ENCODE measurements around the gene IGF1R.

The IGF1R gene

DNA sequence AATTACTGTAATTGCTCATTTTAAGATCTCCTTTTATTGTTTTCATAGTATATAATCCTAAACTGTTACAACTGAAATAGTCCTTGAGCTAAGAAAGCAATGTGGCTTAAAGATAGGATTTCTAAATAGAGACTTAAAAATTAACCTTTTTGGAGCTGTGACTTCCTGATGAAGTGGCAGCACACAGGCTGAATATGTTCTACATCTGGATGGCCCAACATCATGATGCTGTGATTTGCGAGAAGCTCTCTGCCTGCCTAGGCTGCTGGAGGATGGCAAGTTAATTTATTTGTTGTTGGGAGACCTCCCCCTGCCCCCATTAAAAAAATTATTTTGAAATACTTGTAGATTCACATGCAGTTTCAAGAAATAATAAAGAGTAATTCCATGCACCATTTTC is 134.5 kb downstream of the IGF1R start:
- no peak for DNase-seq

DNA sequence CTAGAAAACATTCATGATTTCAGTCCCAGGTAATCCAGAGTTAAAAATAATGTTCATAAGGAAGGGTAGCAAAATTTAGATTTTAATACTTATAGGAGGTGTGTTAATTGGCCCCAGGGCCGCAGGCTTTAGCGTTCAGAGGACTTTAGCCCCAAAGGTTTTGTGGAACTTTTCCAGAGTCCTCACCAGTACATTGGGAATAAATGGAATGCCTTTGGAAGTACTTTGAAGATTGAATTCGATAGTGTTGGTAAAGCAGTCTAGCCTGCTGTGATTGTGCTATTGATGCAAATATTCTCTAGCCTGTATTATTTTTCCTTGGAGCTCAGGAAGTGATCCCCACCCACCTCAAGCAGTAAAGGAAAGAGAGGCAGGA is 137.1 kb downstream of the IGF1R start:
- no peak for DNase-seq

DNA sequence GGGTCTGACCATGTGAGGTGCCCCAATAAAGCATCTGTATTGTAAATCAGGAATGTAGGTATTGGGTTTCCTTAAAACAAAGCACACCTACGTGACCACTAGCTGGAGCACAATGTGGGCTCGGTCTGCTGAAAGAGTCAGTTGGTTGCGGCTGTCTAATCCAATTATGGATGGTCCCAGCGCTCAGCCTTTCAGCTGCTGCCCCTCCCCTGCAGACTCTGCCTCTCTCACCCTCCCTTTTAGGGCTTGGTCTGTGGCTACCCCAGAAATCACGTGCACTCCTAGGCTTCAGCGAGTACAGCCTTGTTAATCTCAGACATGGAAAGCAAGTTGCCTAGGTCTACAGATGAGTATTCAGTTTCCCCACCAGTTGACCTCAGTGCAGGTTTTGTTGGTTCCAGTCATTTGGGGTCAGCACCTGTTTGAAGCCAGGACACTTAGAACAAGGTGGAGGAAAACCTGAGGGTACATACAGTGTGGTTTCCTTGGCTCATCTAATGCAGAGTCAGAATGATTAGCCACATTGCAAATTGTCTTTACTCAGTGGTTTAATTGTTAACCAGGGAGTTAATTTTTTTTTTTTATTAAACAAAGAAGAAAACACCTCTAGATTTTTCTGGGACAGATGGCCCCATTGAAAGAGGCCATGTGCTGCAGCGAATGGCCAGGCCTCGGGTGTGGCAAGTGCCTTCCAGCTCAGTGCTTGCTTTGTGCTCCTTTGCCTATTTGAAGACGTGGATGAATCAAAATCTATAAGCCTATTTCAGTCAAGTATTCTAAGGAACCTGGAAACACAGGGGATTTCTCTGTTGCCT is 137.7 kb downstream of the IGF1R start:
- no peak for DNase-seq

DNA sequence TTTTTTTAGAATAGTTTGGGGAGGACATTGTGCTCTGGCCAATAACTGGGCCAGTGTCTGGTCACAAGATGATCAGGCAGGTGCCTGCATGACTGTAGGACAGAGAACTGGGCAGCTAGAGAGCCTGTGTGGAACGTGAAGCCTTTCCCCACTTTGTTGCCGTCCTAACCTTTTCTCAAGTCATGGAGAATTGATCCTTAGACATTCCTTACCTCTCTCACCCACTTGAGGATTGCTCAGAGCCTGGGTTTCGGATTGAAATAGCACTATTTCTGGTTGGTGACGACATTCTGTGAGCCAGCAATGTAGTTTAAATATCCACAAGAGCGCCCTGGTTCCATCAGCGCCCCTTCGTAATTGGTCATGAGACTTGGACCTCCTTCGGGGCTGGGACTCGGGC is 138.4 kb downstream of the IGF1R start:
- DNase-seq: no peak

DNA sequence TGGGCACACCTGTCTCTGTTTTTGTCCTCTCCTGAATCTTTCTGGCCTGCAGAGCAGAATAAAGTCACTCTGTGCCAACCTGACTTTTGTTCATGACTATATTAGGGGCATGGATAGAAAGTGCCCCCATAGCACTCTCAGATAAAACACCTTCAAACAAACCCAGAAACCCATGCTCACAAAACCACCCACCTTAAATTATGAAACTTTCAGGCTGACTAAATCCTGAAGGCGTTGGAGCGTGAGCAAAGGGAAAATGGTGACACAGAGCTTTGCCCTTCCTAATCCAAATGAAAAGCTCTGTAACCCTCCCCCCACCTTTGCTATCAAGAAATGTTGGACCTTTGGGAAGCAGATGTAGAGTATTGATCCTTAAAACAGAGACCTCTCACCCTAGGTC is 138.9 kb downstream of the IGF1R start:
- no peak for DNase-seq

DNA sequence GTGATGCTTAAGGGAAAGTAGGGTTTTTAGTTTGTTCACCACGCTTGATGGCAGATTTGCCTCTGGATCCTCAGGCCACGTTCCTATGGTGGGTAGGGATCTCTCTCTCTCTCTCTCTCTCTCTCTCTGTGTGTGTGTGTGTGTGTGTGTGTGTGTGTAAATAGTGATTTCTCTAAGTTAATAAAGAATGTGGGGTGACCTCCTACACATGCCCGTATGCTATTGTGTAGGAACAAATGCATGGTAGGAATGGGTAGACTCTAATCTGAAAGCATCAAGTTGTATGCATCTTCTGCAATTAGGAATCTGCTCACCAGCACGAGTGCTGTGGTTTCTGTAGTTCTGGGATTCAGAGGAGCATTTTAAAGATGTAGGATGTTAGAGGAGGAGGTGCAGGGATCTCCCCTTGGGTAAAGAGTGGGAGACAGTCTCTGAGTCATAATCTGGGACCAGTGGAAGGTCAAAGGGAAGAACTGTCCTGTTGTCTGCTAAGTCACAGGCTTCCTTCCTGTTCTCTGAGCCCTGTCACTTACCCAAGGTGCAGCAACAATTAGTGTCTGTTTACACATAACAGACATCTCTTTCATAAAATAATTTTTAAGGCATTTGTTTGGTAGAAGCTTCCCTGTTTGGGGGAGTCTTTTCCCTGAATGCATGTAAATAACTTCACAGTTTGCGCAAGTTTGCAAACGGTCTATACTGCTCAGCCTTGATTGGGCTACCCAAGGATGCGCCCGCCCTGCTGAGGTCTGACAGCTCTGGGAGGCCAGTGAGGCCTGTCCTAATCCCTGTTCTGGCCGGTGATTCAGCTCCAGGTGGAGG is 139.8 kb downstream of the IGF1R start:
- DNase-seq: no peak

DNA sequence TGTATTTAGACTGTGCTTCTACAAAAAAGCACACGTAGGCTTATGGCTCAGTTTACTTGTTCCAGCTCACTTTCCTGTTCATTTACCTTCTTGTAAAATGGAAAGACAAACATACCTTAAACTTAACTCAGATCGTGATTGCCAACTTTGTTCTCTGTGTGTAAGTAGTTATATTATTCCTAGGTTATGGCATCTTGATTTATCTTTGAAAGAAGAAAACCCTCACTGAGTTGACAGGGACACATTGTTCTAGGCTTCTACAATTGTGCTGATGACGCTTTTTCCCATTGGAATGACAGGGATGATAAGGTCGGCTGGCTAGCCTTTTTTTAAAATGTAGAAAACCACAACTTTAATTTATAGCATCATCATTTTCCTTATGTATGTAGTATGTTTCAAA is 140.7 kb downstream of the IGF1R start:
- DNase-seq: no peak

DNA sequence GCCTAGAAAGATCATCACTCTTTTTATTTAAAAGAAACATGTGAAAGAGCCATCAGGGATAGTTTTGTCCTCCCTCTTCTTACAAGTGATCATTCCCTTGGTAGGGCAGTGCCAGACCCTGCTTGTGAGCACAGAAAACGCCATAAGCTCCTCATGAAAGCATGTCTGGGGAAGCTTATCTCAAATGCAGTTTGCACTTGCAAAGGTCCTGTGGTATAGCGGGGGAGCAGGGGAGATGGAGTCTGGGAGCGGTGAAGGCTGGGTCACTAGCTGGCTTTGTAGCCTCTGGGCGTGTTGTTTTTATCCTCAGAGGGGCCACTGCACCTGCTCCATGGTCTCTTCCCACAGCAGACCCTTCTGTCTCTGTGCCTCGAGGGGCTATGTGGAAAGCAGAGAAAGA is 141.9 kb downstream of the IGF1R start:
- no peak for DNase-seq

DNA sequence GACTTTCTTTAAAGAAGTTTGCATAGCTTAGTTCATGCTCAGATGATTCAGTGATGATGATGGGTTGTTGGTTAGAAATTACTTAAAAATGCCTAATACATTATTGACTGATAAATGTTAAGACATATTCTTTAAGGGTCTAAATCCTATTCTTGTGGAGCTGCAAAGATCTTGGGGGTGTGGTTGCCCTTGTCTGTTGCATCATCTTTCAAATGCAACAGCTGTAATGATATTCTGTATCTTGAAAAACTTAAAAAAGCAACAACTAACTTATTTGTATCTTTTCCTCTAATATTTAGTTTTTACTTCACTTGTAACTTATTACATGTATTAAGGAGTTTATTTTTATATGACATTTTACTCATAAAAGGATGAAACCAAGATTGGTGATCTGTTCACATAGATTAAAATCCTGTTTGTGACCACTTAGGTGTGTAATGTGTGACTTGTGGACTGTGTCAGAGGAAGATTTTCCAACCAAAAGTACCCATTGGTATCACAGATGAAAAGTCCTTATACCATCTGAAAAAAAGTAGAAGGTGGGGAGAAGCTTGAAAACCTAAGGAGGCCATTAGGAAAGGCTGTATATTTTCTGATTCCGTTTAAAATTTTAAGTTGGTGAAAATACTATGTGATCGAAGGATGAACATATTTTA is 142.8 kb downstream of the IGF1R start:
- no peak for DNase-seq

DNA sequence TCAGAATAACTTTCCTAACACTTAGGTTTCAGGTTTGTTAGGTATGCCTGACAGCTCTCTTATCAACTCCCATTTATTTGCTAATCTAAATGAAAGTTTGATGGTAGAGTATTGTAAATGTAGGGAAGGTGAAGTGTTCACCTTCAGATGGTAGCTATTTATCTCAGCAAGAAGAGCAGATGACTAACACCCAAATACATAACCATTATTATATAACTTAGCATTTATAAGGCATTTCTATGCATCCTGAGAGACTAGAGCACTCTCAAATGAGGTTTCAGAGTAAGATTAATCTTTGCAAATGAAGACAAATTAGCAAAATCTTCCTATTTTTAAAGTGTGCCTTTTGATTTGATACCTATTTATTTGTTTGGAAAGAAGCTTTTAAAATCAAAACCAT is 143.8 kb downstream of the IGF1R start:
- DNase-seq: no peak

DNA sequence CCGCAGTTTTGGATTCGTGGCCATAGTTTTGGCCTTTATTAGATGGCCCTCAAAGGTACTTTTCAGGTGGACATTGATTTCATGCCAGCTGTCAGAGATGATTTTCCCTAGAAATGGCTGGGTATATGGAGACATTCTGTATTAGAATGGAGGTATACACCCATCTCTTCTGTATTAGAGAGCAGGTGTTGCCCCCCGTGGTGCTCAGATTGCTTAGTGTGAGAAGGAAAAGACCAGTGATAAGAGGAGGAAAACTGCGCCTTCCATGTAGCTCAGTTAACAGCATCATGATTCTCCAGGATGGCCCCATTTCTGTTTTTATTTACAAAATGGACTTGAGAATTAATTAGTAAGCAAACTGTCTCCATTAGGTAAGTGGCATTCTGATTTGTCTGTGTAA is 145.9 kb downstream of the IGF1R start:
- DNase-seq: no peak

DNA sequence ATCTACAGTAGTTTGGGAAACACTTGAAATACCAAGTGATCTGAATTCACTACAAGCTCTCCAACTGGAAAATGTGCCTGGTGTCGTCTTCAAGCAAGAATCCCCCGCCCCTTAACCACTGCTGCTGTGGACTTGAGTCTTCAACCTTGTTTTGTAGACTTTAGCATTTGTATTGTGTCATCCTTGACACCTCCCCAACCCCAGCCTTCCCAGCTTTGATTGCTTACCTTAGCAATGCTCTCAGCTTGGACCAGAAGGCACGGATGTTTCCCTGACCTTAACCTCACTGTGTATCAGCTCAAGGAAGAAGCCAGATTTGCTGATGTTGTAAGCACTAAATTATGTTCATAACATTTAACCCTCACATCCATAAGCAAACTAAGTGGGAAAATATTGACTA is 146.4 kb downstream of the IGF1R start:
- no peak for DNase-seq

DNA sequence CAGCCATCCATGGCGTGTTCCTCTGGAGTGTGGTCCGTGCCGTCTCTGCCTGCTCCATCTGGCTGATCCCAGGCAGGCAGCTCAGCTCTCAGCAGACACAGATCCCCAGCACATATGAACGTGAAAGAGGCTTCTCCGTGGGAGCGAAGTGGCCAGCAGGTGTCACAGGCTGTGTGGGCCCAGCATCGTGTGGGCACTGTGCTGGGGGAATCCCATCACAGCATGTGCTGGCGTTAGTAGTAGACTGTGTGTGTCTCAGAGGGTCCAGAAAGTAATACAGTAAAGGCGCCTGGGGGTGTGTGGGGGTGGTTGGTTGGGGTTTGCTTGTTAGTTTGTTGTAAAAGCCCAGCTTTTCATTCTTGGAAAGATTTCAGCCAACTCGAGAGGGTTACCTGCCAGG is 147.6 kb downstream of the IGF1R start:
- no peak for DNase-seq

DNA sequence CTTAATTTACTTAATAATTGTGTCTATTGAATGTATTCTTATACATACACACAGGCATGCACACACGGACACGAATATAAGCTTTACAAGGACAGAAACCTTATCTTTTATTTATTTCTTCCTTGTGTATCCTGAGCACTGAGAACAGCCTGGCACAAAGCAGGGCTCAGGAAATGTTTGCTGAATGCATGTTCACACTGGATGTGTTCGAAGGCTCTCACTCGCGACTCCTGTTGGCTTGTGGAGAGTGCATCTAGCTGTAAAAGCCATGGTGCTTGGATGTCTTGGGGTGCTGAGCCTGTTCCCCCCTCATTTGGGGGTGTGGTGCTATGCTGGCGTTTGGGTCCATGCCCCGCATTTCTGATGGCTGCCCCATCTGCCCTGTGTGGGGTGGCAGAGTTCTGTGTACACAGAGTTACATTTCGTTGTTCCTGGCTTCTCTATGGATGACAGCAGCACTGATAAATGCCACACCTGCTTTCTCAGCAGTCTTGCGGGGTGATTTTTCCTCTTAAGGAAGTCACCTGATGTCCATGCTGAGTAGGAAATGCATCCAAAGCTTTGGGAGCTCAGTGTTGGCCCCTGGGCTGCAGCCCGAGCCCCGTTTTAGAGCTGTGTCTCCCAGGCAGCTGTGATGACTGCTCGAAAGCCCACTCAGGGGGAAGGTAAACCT is 148.5 kb downstream of the IGF1R start:
- DNase-seq: no peak

DNA sequence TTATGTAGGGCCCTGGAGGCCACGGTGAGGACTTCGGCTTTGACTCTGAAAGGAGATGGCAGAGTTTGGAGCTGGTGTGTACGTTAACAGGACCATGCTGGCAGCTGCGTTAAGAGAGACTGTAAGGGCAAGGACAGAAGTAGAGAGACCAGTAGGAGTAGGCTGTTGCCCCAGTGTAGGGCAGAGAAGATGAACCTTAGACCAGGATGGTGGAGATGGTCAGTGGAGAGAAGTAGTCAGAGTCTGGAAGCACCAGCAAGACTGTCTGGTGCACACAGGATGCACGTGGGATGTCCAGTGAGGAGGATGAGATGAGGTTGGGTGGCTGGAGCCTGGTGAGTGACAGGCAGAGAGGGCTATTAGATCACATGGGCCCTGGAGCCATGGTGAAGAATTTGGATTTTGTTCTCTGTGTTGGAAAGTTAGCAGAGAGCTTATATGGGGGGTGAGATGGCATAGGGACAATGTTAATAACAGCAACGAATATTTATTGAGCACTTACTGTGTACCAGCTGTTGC is 150.1 kb downstream of the IGF1R start:
- no peak for DNase-seq

DNA sequence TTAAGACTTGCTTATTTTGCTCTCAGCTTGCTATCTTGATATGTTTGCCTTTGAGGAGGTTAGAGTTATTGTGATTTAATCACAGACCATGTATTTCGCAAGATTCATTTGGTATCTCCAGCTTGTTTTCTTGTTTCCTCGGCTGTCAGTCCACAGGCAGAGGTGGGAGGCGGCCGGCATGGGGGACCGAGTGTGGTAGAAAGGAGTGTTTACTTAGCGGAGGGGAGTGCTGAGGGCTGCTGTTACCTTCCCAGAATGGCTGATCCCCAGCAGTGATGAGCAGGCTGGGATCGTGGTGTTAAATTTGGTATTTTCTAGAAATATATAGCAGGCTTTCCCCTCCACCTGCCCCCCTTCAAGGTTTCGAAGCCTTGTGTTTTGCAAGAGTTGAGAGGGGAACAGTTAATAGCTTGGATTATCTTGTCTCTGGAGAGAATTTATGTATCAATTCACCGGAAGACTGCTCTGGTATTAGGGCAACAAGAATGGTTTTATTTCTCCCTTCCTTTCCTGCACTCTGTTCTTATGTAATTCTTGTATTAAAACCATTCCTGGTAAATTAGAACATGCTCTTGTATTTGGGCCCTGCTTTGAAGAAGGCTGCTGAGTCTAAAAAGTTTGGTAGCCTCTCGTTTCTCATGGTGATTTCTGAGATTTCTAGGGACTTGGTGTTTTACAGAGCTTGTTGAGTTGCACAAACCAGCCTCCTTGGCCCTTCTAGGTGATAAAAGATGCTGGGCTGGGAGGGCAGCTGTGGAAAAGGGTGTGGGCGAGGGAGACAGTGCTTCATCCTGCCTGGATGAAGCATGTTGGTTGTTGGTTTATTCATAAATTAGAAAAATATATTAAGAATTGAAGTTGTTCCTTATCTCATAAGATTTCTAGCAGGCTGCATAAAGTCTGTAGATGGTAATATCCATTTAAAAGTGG is 151.4 kb downstream of the IGF1R start:
- DNase-seq: no peak

DNA sequence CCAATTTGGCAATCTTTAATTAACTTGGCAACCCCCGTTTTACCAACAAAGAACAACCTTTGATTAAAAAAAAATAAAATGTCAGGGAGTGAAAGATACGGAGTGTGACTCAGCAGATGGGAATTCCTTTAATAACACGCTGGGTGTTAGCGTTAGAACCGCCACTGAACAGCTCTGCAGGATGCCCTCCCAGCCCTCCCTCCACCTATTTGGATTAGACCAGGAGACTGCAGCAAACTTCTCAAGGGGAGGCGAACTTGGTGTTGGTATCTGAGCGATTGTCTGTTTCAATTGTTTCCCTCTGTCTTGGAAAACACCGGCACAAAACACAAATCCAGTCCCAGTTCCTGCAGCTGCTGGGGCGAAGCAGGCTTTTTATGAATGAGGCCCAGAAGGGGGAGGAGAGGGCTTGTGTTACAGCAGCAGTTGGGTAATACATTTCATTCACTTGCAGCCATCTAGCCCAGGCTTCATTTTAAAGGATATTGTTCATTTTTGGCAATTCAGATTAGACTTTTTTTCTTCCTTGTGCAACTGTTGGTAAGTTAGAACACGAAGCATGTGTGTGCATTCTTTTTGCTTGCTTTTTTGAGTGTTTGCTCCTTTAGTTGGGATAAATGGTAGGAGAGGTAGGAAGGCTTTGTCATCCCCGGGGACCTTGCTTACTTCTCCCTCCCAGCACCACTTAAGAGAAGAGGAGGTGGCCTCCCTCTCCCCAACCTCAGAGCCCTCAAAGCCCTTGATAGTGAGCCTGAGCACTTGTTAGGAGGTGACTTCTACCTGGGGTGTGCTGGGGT is 152.3 kb downstream of the IGF1R start:
- DNase-seq: no peak

DNA sequence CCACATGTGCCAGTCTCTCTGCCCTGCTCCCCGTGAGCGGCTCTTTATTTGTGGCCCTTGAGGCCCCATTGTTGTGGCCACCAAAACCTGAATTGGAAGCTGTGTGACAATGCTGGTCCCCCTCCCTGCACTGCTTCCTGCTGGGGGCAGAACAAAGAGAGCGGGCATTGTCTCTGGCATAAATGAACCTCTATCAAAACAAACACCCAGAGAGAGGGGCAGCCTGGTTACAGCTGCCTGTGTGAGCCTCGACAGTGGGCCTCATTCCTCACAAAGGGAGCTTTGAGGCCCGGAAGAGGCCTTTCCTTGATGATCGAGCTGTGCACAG is 152.9 kb downstream of the IGF1R start:
- DNase-seq: no peak

DNA sequence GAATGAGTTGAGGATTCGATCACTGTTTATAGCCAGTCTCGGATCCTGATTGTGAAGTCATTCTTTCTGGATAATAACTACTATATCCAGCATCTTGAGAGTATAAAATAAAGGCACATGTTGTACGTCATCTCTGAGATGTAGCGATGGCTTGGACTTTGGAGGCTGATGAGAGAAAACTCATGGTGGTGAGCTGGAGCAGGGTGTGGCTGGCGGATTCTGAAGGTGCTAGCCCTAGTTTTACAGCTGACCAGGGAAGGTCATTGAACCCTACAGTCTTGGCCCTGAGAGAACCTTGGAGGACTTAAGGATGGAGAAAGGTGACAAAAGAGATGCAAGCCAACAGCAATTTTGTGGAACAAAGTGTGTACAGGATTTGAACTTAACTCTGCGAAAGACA is 153.8 kb downstream of the IGF1R start:
- DNase-seq: no peak

DNA sequence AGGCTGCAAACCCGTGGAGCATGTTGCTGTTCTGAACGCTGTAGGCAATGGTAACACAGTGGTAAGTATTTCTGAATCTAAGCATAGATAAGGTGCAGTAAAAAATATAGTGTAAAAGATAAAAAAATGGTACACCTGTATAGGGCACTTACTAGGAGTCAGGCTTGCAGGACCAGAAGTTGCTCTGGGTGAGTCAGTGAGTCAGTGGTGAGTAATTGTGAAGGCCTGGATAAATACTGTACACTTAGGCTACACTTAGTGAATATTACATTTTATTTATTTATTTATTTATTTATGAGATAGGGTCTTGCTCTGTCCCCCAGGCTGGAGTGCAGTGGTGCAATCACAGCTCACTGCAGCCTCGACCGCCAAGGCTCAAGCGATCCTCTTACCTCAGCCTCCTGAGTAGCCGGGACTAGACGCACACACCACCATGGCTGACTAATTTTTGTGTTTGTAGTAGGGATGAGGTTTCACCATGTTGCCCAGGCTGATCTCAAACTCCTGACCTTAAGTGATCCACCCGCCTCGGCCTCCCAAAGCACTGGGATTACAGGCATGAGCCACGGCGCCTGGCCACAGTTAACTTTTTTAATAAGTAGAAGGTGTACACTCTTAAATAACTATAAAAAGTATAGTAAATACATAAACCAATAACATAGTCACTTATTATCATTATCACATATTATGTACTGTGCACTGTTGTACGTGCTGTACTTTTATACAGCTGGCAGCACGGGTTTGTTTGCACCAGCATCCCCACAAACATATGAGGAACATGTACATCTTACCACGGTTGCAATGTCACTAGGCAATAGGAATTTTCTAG is 155.1 kb downstream of the IGF1R start:
- DNase-seq: no peak

DNA sequence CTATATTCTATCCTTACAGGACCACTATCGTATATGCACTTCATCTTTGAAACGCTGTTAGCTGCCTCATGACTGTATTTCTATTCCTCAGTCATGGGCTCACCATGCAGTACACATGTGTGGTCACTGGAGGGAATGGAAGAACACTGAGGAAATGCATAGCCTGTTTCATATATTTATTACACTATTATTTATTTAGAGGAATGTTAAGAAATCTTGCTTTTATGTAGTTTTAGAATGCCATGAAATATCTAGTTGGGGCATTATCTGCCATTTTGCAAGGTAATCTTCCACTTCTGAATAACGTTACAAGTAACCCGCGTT is 155.7 kb downstream of the IGF1R start:
- no peak for DNase-seq
